Stimulated activated CD8-positive, alpha-beta memory T cell treated with anti-CD3 and anti-CD28 coated beads, Interleukin-4, amount 100 ng/mL, for 1 hour (primary cell): Measurements from ENCODE around the gene SPATS2L.

Experiments used
- DNase-seq, 2 donors: peaks; one replicate each; pipeline ENCODE4 v3.0.0-alpha.2; 2020; ENCODE audit warnings: low read depth in 2 of 2, low spot score in 1 of 2

Gene SPATS2L, protein sequence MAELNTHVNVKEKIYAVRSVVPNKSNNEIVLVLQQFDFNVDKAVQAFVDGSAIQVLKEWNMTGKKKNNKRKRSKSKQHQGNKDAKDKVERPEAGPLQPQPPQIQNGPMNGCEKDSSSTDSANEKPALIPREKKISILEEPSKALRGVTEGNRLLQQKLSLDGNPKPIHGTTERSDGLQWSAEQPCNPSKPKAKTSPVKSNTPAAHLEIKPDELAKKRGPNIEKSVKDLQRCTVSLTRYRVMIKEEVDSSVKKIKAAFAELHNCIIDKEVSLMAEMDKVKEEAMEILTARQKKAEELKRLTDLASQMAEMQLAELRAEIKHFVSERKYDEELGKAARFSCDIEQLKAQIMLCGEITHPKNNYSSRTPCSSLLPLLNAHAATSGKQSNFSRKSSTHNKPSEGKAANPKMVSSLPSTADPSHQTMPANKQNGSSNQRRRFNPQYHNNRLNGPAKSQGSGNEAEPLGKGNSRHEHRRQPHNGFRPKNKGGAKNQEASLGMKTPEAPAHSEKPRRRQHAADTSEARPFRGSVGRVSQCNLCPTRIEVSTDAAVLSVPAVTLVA

GRCh38 chr2:200306196-200306930 is at the start of gene SPATS2L:
Gene SPATS2L, plus strand, starts transcription at chr2:200306693. Its CDS starts 82,552 bp downstream, at chr2:200389245.
- DNase-seq: no peak

GRCh38 chr2:200257570-200257969 is 48.9 kb upstream of the SPATS2L start:
- DNase-seq: no peak

DNA sequence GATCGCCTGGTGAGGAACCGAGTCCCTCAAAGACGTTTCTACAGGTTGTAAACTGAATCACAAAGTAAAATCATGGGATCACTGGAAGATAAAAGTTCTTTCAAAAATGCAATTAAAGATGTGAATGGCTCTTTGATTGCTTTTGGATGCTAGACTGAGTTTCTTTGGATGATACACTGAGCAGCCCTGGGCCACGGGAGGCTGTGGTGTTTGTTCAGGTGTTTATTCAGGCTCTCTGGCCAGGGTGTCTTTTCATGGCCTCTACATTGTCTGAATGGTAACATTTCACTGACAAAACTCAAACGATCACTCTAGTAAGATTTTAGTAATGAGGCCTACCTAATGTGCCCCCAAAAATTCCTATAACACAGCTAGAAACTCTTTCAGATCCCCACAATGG is 48.4 kb upstream of the SPATS2L start:
- DNase-seq: no peak

DNA sequence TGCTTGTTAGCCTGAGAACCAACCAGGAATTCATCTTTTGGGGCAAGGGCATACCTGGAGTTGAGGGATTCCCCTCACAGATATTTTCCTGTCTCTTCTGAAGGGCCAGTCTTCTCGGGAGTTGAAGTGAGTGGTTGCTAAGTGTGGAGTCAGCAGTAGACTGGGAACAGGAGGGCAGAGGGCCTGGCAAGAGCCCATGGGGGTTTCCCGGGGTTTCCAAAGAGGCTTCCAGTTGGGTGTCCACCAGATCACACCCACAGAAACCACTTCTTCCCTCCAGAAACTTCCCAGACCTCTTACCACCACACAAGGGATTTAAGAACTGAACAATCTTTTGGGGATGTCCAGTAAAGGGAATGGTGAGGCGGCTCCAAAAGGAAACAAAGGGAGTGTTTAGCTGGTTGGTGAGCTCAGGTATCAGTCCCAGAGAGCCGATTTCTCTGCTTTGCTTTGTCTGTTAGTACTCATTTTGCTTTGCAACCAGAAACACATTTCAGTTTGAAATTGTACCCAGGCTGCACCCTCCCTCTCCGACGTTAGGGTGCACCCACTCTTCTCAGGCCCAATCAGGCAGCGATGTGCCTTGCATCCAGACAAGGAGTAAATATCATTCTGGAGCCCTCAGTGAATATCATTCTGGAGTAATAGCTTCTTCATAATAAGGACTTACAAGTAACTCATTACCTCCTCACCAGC is 47.5 kb upstream of the SPATS2L start:
- no peak for DNase-seq

DNA sequence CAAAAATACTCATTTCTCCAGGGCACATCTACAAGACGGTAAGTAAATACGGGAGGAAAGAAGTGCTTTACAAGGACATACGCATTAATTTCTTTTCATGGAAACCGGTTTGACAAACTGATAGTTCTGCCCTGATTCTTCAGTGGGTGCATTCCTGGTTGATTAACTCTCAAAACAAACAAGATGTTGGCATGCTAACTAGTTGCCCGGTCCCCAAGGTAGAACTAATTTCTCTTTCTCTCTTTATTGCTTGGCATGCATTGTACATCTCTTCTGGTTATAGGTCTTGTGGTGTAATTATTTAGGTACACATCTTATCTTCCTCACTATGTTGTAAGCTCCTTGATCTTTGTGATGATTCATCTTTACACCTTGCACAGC is 46.9 kb upstream of the SPATS2L start:
- DNase-seq: no peak

GRCh38 chr2:200262047-200262446 is 44.4 kb upstream of the SPATS2L start:
- no peak for DNase-seq

- no peak for DNase-seq
Observed at GRCh38 chr2:200263279-200263678, 43.2 kb upstream of the SPATS2L start.

DNA sequence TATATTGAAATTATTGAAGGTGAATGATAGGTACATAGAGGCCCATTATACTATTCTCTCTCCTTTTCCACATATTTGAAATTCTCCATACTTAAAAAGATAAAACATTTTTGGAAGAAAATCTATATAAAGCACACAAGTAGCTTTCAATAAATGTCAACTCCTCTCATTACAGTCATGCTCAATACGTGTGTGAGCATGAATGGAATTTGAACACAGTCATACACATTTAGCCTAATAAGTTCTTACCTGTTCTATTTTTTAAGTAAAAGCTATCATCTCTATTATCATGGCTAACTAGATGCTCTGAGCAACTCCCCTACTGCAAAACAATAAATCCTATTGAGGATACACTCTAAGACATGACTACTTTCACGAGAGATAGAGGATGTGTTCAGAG is 41.9 kb upstream of the SPATS2L start:
- DNase-seq: no peak

DNA sequence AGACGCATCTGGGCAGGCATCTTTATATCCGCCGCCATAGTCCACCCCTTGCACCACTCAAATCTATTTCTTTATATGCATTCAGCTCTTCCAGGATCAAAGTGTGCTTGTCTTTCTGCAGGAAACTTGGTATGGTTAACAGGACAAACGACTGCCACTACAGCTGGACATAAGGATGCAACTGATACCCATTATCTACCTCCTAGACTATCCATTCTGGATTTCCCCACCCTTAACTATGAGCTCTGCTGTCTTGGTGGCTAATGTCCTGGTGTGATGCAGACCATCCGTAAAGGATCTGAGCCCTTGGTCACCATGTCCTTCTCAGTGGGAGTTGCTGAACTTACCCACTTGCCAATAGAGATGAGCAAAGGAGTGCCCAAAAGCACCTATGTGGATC is 40.1 kb upstream of the SPATS2L start:
- DNase-seq: no peak

GRCh38 chr2:200267350-200267749 is 39.1 kb upstream of the SPATS2L start:
- no peak for DNase-seq

DNA sequence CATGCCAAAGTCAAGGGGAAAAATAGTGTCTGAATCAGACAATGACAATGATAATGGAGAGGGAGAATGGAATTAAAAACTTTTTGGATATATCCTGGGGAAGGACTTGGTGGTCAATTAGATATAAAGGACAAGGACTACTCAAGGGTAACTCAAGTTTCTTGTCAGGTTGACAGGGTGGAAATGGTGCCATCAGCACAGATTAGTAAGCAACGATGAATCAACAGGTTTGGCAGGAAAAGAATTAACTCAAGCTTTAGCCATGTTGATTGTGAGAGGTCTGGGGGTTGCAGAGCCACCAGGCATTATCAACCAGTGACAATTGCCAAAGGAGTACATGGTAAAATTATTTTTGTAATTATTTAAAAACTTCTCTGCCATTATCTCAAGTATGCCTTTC is 35.8 kb upstream of the SPATS2L start:
- DNase-seq: no peak

GRCh38 chr2:200272320-200272719 is 34.2 kb upstream of the SPATS2L start:
- no peak for DNase-seq

GRCh38 chr2:200274116-200275075 is 32.1 kb upstream of the SPATS2L start:
- no peak for DNase-seq

DNA sequence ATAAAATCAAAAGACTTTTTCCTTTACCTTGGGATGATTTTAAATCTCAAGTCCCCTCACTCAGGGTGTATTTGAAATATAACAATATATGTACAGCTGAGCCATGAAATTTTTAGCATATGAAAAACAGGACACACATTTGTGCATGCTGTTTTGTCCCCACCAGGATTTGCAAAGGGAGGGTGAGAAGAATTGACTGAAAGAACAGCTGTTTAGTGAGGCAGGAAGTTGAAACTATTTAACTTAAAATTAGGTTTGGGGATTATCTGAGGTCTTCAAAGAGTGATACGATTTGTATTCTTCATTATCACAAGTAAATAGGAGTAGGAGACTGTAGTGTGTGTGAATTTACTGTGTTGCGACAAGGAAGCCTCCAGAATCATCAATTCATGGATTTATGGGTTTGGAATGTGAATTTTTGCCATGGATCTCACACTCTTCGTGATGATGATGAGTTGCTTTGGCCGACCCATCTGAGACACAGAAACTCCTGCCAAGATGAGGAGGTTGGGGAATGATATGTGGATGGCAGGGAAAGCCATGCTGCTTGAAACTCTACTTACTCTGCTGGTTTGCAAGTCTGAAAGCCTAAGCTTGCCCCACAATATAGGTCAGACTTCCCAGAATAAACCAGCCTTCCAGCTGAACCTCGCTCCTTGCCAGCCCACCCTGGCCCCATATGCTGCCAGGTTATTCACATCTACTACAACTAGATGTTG is 31.0 kb upstream of the SPATS2L start:
- no peak for DNase-seq

DNA sequence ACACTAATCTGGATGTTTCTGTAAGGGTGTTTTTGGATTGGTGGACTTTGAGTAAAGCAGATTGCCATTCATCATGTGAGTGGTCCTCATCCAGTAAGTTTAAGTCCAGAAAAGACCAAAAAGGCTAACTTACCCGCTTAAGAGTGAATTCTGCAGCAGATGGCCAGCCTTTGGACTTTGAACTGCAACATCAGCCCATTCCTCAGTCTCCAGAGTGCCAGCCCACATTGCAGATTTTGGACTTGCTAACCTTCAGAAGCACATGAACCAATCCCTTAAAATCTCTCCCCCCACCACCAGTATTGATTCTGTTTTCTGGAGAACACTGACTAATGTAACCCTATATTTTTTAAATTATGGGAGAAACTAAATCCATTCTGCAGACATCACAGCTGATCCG is 30.0 kb upstream of the SPATS2L start:
- no peak for DNase-seq

GRCh38 chr2:200278694-200279316 is 27.7 kb upstream of the SPATS2L start:
- no peak for DNase-seq

- no peak for DNase-seq
Observed at GRCh38 chr2:200279857-200280256, 26.6 kb upstream of the SPATS2L start.

GRCh38 chr2:200286578-200286977 is 19.9 kb upstream of the SPATS2L start:
- no peak for DNase-seq

DNA sequence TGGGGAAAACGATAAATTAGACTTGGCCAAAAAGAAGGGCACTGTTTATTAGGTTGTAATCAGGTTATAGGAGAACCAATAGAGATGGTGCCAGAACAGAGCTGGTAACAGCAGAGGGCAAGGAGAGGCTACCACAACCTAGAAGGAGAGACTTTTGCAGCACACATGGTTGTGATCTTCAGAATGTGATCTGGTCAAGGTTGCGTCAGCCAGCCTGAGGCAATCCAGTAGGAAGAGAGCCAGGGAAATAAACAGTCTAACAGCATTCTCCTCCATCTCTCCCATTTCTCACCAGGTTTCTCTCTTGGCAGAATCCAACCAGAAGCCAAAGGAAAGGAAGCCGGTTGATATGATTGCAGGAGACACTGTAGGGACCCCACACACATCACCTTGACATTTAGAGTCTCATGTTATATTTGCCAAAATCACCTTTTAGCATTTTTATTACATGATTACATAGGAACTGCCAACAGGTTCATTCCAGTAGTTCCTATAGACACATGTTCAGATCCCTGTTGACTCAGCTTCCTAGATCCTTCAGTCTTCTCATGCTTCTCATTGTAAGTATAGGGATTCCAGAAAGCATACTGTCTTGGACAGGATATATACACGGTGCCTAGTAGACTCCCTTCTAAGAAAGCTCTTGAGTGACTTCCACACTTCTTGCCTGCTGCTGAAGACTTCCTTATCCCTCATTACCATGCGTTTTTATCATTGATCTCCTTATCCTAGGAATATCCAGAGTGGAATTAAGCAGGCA is 17.6 kb upstream of the SPATS2L start:
- DNase-seq: no peak
